HAP-1 (cell line): ENCODE data around the gene CUL3.
"Not testable (repeated sequence)": the region's sequence is repeated elsewhere in the genome, so short reads cannot be mapped to it uniquely, and the experiment has no call there.

Source experiments
- DNase-seq, 2 experiments: peaks; one replicate each; pipeline ENCODE4 v3.0.0-alpha.2; 2016 to 2020; ENCODE audit warnings: low spot score in 2 of 2
- H3K27me3 ChIP-seq: fragments of 250-450 bp; sonication (Bioruptor Pico); 2 replicates; pipeline ENCODE4 v1.5.1; 2020; ENCODE audit warnings: low read depth, mild to moderate bottlenecking, moderate library complexity
- H3K36me3 ChIP-seq: fragments of 250-450 bp; sonication (Bioruptor Pico); replicated peaks from 2 replicates; pipeline ENCODE4 v1.5.1; 2020; ENCODE audit warnings: mild to moderate bottlenecking
- H3K4me1 ChIP-seq: fragments of 250-450 bp; sonication (Bioruptor Pico); 2 replicates; pipeline ENCODE4 v1.5.1; 2020; ENCODE audit warnings: mild to moderate bottlenecking
- H3K4me3 ChIP-seq: fragments of 250-450 bp; sonication (Bioruptor Pico); 2 replicates; pipeline ENCODE4 v1.5.1; 2020; ENCODE audit warnings: mild to moderate bottlenecking, moderate library complexity
- H3K9me3 ChIP-seq: fragments of 250-450 bp; sonication (Bioruptor Pico); 2 replicates; pipeline ENCODE4 v1.5.1; 2020; ENCODE audit warnings: mild to moderate bottlenecking, moderate library complexity
- in situ Hi-C: fragments of 300-500 bp; cut with MboI; formaldehyde crosslinking; loops from 3 replicates; pipeline ENCODE4 v1.14.3; 2020; ENCODE audit warnings: low sequenced_read_pairs, inconsistent platforms, mixed read lengths

Gene CUL3

GRCh38 chr2:224545884-224546644, 39.1 kb downstream of the CUL3 start:
- no peak for DNase-seq
- peaks cover 11% of the 10 kb centered on the region for H3K4me1 ChIP-seq
- H3K4me3 ChIP-seq, result no peak overlapping the region
- in situ Hi-C loops, result no loop called here
- H3K27me3 ChIP-seq, result no peaks in the 10 kb centered on the region
- no peaks in the 10 kb centered on the region for H3K9me3 ChIP-seq
- H3K36me3 ChIP-seq, result no peaks in the 10 kb centered on the region; the same call in 1 of the 2 replicates

GRCh38 chr2:224543939-224544338, 41.2 kb downstream of the CUL3 start:
- no peak for DNase-seq
- in situ Hi-C loops, result no loop called here
- no peaks in the 10 kb centered on the region for H3K27me3 ChIP-seq
- H3K36me3 ChIP-seq, result no peaks in the 10 kb centered on the region; the same call in 1 of the 2 replicates
- no peaks in the 10 kb centered on the region for H3K9me3 ChIP-seq
- no peak overlapping the region for H3K4me3 ChIP-seq
- peaks cover 11% of the 10 kb centered on the region for H3K4me1 ChIP-seq

GRCh38 chr2:224538561-224539138, 46.5 kb downstream of the CUL3 start:
- no peaks in the 10 kb centered on the region for H3K27me3 ChIP-seq
- DNase-seq, result no peak
- no peak overlapping the region for H3K4me3 ChIP-seq
- H3K36me3 ChIP-seq, result no peaks in the 10 kb centered on the region; the same call in none of the 2 replicates
- in situ Hi-C loops, result no loop called here
- H3K9me3 ChIP-seq, result no peaks in the 10 kb centered on the region
- peaks cover 5% of the 10 kb centered on the region for H3K4me1 ChIP-seq

GRCh38 chr2:224532931-224533330, 52.2 kb downstream of the CUL3 start:
- H3K4me1 ChIP-seq, result peaks cover 26% of the 10 kb centered on the region
- H3K27me3 ChIP-seq, result no peaks in the 10 kb centered on the region
- peaks cover 9% of the 10 kb centered on the region for H3K36me3 ChIP-seq
- no peak for DNase-seq
- in situ Hi-C loops, result no loop called here
- 0 out of 2 replicates have a peak, but pooled peaks cover 2% of the 10 kb centered on the region for H3K9me3 ChIP-seq
- H3K4me3 ChIP-seq, result no peak overlapping the region

- Histone ChIP-seq H3K4me1 (peaks cover 26% of the 10 kb centered on the region), H3K4me3 (no peak overlapping the region), H3K36me3 (peaks cover 9% of the 10 kb centered on the region), H3K27me3 (no peaks in the 10 kb centered on the region), H3K9me3 (0 out of 2 replicates have a peak, but pooled peaks cover 2% of the 10 kb centered on the region)
- DNase-seq, result peak in 1 of 2 experiments; percentile 59
- in situ Hi-C loops, result no loop called here
Observed at GRCh38 chr2:224532441-224532840, 52.7 kb downstream of the CUL3 start.

GRCh38 chr2:224528171-224528570, 57.0 kb downstream of the CUL3 start:
- H3K36me3 ChIP-seq, result peaks cover 13% of the 10 kb centered on the region
- H3K4me1 ChIP-seq, result peaks cover 26% of the 10 kb centered on the region
- DNase-seq, result no peak
- H3K4me3 ChIP-seq, result no peak overlapping the region
- H3K27me3 ChIP-seq, result no peaks in the 10 kb centered on the region
- H3K9me3 ChIP-seq, result 0 out of 2 replicates have a peak, but pooled peaks cover 2% of the 10 kb centered on the region
- in situ Hi-C loops, result no loop called here

GRCh38 chr2:224525774-224526173, 59.4 kb downstream of the CUL3 start:
- Histone ChIP-seq H3K27me3 (no peaks in the 10 kb centered on the region), H3K4me1 (peaks cover 11% of the 10 kb centered on the region), H3K9me3 (0 out of 2 replicates have a peak, but pooled peaks cover 2% of the 10 kb centered on the region), H3K36me3 (peaks cover 9% of the 10 kb centered on the region; the same call in 1 of the 2 replicates), H3K4me3 (no peak overlapping the region)
- no peak for DNase-seq
- in situ Hi-C loops, result no loop called here

- no peak overlapping the region for H3K4me3 ChIP-seq
- H3K36me3 ChIP-seq, result peaks cover 8% of the 10 kb centered on the region; the same call in 1 of the 2 replicates
- peaks cover 11% of the 10 kb centered on the region for H3K4me1 ChIP-seq
- in situ Hi-C loops, result no loop called here
- 0 out of 2 replicates have a peak, but pooled peaks cover 2% of the 10 kb centered on the region for H3K9me3 ChIP-seq
- H3K27me3 ChIP-seq, result no peaks in the 10 kb centered on the region
- no peak for DNase-seq
Observed at GRCh38 chr2:224524657-224525056, 60.5 kb downstream of the CUL3 start.

GRCh38 chr2:224523626-224524577, 61.3 kb downstream of the CUL3 start:
- H3K4me1 ChIP-seq, result peaks cover 11% of the 10 kb centered on the region

GRCh38 chr2:224522483-224522882, 62.7 kb downstream of the CUL3 start:
- in situ Hi-C loops, H3K4me3 ChIP-seq, H3K27me3 ChIP-seq, DNase-seq, H3K36me3 ChIP-seq, H3K9me3 ChIP-seq: not testable (repeated sequence)
- H3K4me1 ChIP-seq, result peaks cover 11% of the 10 kb centered on the region

More at GRCh38 chr2:224523626-224524577, 61.3 kb downstream of the CUL3 start:
- H3K9me3 ChIP-seq, result no peaks in the 10 kb centered on the region
- no peaks in the 10 kb centered on the region for H3K27me3 ChIP-seq
- no peak overlapping the region for H3K4me3 ChIP-seq
- DNase-seq, result no peak
- in situ Hi-C loops, result no loop called here
- H3K36me3 ChIP-seq, result peaks cover 7% of the 10 kb centered on the region; the same call in 1 of the 2 replicates

GRCh38 chr2:224520064-224520463, 65.1 kb downstream of the CUL3 start:
- no peak overlapping the region for H3K4me3 ChIP-seq
- no peak for DNase-seq
- H3K9me3 ChIP-seq, result no peaks in the 10 kb centered on the region
- no peaks in the 10 kb centered on the region for H3K27me3 ChIP-seq
- H3K36me3 ChIP-seq, result peaks cover 3% of the 10 kb centered on the region; the same call in 1 of the 2 replicates
- in situ Hi-C loops, result no loop called here
- H3K4me1 ChIP-seq, result peaks cover 5% of the 10 kb centered on the region

- Histone ChIP-seq H3K36me3 (peaks cover 3% of the 10 kb centered on the region; the same call in 1 of the 2 replicates), H3K4me3 (no peak overlapping the region), H3K27me3 (no peaks in the 10 kb centered on the region), H3K4me1 (peaks cover 5% of the 10 kb centered on the region; the same call in 1 of the 2 replicates), H3K9me3 (no peaks in the 10 kb centered on the region)
- in situ Hi-C loops, result no loop called here
- no peak for DNase-seq
Observed at GRCh38 chr2:224518806-224519580, 66.2 kb downstream of the CUL3 start.

- DNase-seq, result no peak
- Histone ChIP-seq H3K27me3 (no peaks in the 10 kb centered on the region), H3K4me3 (no peak overlapping the region), H3K36me3 (peaks cover 9% of the 10 kb centered on the region; the same call in 1 of the 2 replicates), H3K4me1 (peaks cover 5% of the 10 kb centered on the region; the same call in 1 of the 2 replicates), H3K9me3 (no peaks in the 10 kb centered on the region)
- in situ Hi-C loops, result no loop called here
Observed at GRCh38 chr2:224517963-224518362, 67.2 kb downstream of the CUL3 start.
